Breast epithelium (tissue), 3 donors: Measurements from ENCODE around the gene BRIX1.

Experiments
- POLR2A ChIP-seq: fragments of 450-650 bp; IDR thresholded peaks from one replicate; pipeline ENCODE4 v1.6.1; 2016; ENCODE audit warnings: antibody characterized with exemption, mild to moderate bottlenecking, moderate library complexity
- POLR2AphosphoS5 ChIP-seq, 3 donors: sonication (generic); formaldehyde crosslinking; IDR thresholded peaks; one replicate each; pipeline ENCODE4 v1.6.1; 2017; ENCODE audit warnings: antibody characterized with exemption in 3 of 3
- TF ChIP-seq, protein P1 (sequence below), 3 donors: fragments of 450-650 bp; IDR thresholded peaks; one replicate each; pipeline ENCODE4 v1.5.1; 2016 to 2017; ENCODE audit warnings: antibody characterized with exemption in 3 of 3, mild to moderate bottlenecking in 3 of 3, moderate library complexity in 3 of 3

DNA sequence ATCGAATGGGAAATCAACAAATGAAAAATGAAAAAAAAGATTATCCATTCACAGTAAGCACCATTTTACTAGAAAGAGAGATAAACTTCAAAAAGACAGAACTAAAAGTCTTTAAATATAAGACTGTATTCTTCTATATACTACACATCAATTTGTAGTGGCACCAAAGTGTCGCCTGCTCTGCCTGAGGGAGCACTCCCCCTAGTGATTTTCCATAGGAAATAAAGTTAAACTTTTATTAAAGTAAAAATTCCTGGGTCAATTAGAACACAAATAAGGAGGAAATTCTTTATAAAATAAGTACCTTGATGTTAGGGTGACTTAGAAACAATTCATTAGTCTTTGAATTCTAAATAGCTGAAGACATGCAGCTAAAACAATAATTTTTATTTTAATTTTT is 9.9 kb upstream of the BRIX1 start:
- TF ChIP-seq POLR2A (no peak), POLR2AphosphoS5 (IDR thresholded peaks at IDR 0.05) (no peak)
- TF ChIP-seq, protein P1, sequence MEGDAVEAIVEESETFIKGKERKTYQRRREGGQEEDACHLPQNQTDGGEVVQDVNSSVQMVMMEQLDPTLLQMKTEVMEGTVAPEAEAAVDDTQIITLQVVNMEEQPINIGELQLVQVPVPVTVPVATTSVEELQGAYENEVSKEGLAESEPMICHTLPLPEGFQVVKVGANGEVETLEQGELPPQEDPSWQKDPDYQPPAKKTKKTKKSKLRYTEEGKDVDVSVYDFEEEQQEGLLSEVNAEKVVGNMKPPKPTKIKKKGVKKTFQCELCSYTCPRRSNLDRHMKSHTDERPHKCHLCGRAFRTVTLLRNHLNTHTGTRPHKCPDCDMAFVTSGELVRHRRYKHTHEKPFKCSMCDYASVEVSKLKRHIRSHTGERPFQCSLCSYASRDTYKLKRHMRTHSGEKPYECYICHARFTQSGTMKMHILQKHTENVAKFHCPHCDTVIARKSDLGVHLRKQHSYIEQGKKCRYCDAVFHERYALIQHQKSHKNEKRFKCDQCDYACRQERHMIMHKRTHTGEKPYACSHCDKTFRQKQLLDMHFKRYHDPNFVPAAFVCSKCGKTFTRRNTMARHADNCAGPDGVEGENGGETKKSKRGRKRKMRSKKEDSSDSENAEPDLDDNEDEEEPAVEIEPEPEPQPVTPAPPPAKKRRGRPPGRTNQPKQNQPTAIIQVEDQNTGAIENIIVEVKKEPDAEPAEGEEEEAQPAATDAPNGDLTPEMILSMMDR (IDR thresholded peaks at IDR 0.05) = no peak
